Hypothalamus (tissue), 51 donors: ENCODE measurements around the gene CHADL.
A peak's percentile ranks its signal among the peaks of the same experiment; 100 is the strongest.

Source experiments
- DNase-seq, 51 donors: peaks; one replicate each; lab custom pipeline; 2025; lab: John Stamatoyannopoulos, UW

The CHADL gene

GRCh38 chr22:41234815-41235695 lies 5.7 kb downstream of the CHADL start:
- DNase-seq, result peak in 2 of 51 donors; percentile 14 to 22

GRCh38 chr22:41231369-41231768 lies 9.4 kb downstream of the CHADL start:
- no peak for DNase-seq

GRCh38 chr22:41230401-41230785 lies 10.3 kb downstream of the CHADL start:
- no peak for DNase-seq

- peak in 3 of 51 donors; percentile 16 to 27 (median 20) for DNase-seq
Measured at GRCh38 chr22:41229730-41230400, 10.9 kb downstream of the CHADL start.

- no peak for DNase-seq
Measured at GRCh38 chr22:41229215-41229614, 11.5 kb downstream of the CHADL start.

- peak in 4 of 51 donors; percentile 18 to 25 (median 22) for DNase-seq
Measured at GRCh38 chr22:41226723-41227655, 13.7 kb downstream of the CHADL start.

GRCh38 chr22:41223535-41223934 lies 17.2 kb downstream of the CHADL start:
- DNase-seq, result no peak

- DNase-seq, result peak in 12 of 51 donors; percentile 13 to 44 (median 24)
Measured at GRCh38 chr22:41222846-41223507, 17.8 kb downstream of the CHADL start.

- peak in 29 of 51 donors; percentile 20 to 75 (median 43) for DNase-seq
Measured at GRCh38 chr22:41217553-41218157, 23.1 kb downstream of the CHADL start.

GRCh38 chr22:41216984-41217383 lies 23.7 kb downstream of the CHADL start:
- peak in 4 of 51 donors; percentile 10 to 45 (median 21) for DNase-seq

GRCh38 chr22:41215926-41216325 lies 24.8 kb downstream of the CHADL start:
- no peak for DNase-seq

- DNase-seq, result no peak
Measured at GRCh38 chr22:41215409-41215808, 25.3 kb downstream of the CHADL start.

GRCh38 chr22:41206719-41207118 lies 34.0 kb downstream of the CHADL start:
- DNase-seq, result no peak

GRCh38 chr22:41204992-41205900 lies 35.5 kb downstream of the CHADL start, which contains the start of gene L3MBTL2:
Gene L3MBTL2 (plus strand): TSS chr22:41205312. CDS start chr22:41205363, 51 bp downstream.
- DNase-seq, result peak; percentile 32 to 99 (median 96)

- DNase-seq, result no peak
Measured at GRCh38 chr22:41204066-41204465, 36.7 kb downstream of the CHADL start.

GRCh38 chr22:41203118-41203517 lies 37.6 kb downstream of the CHADL start:
- DNase-seq, result no peak

GRCh38 chr22:41201141-41201540 lies 39.6 kb downstream of the CHADL start:
- no peak for DNase-seq

- DNase-seq, result peak in 5 of 51 donors; percentile 8 to 46 (median 18)
Measured at GRCh38 chr22:41198027-41198580, 42.6 kb downstream of the CHADL start.
